HG03060 (cell line): Measurements from ENCODE around the gene HFE.
"Not testable (repeated sequence)": the region's sequence is repeated elsewhere in the genome, so short reads cannot be mapped to it uniquely, and the experiment has no call there.

Experiments used
- ATAC-seq: cut with Tn5 transposase; IDR thresholded peaks from one replicate; pipeline ENCODE4 v1.9.1; 2021; ENCODE audit warnings: low read depth, moderate number of reproducible peaks; ENCODE audit not compliant: unreplicated experiment

HFE gene, protein sequence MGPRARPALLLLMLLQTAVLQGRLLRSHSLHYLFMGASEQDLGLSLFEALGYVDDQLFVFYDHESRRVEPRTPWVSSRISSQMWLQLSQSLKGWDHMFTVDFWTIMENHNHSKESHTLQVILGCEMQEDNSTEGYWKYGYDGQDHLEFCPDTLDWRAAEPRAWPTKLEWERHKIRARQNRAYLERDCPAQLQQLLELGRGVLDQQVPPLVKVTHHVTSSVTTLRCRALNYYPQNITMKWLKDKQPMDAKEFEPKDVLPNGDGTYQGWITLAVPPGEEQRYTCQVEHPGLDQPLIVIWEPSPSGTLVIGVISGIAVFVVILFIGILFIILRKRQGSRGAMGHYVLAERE

DNA sequence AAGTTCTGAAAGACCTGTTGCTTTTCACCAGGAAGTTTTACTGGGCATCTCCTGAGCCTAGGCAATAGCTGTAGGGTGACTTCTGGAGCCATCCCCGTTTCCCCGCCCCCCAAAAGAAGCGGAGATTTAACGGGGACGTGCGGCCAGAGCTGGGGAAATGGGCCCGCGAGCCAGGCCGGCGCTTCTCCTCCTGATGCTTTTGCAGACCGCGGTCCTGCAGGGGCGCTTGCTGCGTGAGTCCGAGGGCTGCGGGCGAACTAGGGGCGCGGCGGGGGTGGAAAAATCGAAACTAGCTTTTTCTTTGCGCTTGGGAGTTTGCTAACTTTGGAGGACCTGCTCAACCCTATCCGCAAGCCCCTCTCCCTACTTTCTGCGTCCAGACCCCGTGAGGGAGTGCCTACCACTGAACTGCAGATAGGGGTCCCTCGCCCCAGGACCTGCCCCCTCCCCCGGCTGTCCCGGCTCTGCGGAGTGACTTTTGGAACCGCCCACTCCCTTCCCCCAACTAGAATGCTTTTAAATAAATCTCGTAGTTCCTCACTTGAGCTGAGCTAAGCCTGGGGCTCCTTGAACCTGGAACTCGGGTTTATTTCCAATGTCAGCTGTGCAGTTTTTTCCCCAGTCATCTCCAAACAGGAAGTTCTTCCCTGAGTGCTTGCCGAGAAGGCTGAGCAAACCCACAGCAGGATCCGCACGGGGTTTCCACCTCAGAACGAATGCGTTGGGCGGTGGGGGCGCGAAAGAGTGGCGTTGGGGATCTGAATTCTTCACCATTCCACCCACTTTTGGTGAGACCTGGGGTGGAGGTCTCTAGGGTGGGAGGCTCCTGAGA lies at the start of gene HFE:
HFE (plus strand) TSS at position 146 of the 832 bp plus-strand sequence; CDS start at position 158, 12 bp downstream.
- no peak for ATAC-seq

DNA sequence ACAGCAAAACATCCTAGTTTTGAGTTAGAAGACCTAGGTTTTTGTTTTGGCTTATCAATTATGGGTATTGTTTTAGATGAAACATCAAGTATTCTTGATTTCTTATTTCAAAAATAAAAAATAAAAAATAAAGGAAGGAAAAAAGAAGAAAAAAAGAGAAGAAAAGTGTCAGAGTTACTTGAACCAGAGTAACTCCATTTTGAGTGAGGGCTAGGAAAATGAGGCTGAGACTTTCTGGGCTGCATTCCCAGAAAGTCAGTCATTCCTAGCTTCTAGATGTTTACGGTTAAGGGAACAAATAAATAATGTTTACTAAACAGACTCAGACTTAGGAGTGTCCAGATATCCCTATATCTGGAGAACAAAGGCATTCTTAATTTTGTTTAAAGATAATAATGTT lies 45.3 kb upstream of the HFE start:
- ATAC-seq = no peak

DNA sequence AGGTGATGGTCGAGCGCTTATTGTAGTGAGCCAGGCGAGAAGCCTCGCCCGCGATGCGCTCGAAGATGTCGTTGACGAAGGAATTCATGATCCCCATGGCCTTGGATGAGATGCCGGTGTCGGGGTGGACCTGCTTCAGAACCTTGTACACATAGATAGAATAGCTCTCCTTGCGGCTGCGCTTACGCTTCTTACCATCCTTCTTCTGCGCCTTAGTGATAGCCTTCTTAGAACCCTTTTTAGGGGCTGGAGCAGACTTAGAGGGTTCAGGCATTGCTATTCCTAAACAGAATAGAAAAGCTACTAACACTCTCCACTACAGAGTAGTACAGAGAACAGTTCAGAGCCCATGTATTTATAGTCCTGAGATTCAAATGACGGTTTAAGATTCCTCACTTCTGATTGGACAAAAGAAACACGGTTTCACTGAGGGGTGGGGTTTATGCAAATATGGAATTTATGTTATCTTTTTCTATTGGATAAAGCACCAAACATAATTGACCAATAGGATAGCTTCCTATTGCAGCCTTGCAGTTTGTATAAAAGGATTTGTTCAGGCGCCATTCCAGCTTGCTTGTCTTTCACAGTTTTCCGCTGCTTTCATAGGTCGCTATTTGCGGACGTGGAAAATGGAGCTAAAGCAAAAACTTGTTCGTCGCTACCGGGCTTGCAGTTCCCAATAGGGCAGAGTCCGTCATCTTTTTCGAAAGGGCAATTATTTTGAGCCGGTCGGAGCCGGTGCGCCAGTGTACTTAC lies 43.7 kb upstream of the HFE start:
- ATAC-seq = peak; percentile 50

DNA sequence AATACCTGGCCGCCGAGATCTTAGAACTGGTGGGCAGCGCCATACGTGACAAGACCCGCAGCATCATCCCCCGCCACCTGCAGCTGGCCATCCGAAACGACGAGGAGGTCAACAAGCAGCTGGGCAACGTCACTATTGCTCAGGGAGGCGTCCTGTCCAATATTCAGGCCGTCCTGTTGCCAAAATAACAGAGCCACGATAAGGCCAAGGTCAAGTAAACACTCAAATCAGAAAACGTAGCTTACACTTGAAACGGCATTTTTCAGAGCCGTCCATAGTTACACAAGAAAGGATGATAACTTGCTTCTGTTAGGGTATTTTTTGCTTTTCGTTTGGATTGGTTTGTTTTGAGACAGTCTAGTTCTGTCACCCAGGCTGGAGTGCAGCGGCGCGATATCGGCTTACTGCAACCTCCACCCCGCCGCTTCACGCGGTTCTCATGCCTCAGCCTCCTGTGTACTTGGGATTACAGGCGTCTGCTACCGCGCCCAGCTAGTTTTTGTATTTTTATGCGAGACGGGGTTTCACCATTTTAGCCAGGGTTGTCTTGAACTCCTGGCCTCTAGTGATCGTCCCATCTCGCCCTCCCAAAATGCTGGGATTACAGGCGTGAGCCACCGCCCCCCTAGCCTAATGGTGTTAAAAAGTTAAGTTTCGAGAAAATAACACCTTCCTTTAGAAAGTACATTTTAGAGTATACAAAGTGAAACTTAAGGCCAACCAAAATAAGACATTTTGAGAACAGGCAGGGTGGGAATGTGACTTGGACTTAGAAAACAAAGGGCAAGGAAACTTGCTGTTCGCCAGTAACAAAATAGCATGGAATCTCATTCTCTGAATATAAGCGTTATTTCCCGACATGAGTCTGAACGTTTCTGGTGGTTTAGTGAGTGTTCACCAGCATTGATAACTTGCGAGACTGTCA lies 42.8 kb upstream of the HFE start:
- peak; percentile 5 for ATAC-seq

DNA sequence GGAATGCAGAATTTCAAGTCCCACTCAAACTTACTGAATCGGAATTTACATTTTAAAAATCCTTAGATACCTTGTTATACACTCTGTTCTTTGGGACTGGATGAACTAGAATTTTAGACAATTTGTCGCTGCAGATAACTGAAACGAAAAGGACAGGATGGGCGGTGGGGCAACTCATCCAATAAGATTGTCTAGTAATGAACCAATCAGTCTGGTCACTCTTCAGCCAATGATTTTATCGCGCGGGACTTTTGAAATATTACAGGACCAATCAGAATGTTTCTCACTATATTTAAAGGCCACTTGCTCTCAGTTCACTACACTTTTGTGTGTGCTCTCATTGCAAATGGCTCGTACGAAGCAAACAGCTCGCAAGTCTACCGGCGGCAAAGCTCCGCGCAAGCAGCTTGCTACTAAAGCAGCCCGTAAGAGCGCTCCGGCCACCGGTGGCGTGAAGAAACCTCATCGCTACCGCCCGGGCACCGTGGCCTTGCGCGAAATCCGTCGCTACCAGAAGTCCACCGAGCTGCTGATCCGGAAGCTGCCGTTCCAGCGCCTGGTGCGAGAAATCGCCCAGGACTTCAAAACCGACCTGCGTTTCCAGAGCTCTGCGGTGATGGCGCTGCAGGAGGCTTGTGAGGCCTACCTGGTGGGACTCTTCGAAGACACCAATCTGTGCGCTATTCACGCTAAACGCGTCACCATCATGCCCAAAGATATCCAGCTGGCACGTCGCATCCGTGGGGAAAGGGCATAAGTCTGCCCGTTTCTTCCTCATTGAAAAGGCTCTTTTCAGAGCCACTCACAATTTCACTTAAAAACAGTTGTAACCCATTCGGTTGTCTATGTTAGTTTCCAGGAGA lies 41.9 kb upstream of the HFE start:
- peak; percentile 51 for ATAC-seq

DNA sequence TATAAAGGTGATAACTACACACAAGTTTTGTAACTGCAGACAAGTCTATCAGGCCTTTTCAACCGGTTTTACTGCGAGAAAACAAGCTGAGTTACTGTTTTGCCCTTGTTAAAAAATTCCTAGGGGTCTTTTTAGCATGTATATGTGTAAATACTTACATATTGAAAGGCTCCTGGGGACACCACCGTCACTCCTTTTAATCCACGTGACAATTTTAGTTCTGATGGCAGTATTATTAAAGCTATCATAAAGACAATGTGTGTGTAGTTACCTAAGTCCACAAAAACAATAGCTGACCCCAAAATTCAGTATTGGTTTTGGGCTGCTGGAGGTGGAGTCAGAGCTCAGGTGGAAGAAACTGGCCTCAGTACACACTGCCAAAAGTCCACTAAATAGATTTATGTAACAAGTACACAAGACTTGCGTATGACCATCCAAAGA lies 41.3 kb upstream of the HFE start:
- no peak for ATAC-seq

DNA sequence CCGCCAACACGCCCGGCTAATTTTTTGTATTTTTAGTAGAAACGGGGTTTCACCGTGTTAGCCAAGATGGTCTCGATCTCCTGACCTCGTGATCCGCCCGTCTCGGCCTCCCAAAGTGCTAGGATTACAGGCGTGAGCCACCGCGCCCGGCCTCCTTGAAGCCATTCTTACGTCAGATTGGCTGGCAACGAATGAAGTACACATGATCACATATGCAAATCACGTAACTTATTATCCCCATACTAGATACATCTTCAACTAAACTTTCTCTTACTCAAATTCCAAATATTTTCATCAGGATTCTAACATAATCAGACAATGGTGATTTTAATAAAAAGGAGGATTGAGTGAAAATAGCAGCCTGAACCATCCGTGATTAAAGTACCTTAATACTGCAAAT lies 39.9 kb upstream of the HFE start:
- ATAC-seq = not testable (repeated sequence)

DNA sequence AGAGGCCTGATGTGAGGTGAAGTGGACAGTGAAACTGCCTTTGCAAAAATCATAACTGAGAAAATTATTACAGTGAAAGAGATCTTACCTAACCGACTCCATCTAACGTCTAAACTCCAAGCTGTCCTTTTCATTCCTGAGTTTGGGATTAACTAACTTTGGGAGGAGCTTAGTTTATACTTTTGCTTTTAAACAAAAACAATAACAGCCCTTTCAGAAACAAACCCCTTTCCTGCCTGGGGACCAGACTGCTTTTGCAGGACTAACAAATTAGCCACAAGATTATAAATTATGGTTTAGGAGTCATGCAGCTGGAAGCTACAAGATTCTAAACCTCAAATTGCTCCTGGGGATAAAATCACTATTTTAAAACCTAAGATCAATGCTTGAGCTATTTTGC lies 38.6 kb upstream of the HFE start:
- no peak for ATAC-seq

DNA sequence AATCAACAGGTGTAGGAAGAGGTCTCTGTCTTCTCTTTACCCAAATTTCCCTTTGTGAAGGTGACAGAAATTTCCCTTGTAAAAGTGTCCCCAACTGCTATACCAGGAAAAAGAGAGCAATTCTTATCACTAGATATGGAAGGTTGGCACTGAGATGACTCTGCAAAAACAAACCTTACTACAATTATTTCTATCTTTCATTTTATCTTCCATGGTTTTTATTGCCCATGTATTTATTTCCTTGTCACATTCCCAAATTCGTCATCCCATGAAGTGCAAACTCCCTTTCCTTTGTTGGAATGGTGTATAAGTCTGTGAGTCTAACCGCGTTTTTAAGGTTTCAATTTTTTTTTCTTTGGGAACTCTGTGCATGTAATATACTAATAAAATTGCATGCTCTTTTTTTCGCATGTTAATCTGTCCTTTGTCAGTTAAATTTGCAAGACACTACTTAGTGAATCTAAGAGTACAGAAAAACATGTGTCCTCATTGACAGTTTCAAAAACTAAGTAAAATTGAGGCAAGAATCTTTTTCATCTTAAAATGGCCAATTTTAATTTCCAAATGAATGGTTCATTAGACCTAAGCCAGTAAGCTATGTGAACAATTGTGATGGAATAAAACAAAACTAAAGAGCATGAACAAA lies 35.4 kb upstream of the HFE start:
- no peak for ATAC-seq

DNA sequence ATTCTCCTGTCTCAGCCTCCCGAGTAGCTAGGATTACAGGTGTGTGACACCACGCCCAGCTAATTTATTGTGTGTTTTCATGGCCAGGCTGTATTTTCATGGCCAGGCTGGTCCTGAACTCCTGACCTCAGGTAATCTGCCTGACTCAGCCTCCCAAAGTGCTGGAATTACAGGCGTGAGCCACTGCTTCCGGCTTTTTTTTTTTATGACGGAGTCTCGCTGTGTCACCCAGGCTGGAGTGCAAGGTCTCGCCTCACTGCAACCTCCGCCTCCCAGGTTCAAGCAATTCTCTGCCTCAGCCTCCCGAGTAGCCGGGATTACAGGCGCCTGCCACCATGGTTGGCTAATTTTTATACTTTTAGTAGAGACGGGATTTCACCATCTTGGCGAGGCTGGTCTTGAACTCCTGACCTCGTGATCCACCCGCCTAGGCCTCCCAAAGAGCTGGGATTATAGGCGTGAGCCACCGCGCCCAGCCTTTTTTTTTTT lies 34.4 kb upstream of the HFE start:
- ATAC-seq = not testable (repeated sequence)

DNA sequence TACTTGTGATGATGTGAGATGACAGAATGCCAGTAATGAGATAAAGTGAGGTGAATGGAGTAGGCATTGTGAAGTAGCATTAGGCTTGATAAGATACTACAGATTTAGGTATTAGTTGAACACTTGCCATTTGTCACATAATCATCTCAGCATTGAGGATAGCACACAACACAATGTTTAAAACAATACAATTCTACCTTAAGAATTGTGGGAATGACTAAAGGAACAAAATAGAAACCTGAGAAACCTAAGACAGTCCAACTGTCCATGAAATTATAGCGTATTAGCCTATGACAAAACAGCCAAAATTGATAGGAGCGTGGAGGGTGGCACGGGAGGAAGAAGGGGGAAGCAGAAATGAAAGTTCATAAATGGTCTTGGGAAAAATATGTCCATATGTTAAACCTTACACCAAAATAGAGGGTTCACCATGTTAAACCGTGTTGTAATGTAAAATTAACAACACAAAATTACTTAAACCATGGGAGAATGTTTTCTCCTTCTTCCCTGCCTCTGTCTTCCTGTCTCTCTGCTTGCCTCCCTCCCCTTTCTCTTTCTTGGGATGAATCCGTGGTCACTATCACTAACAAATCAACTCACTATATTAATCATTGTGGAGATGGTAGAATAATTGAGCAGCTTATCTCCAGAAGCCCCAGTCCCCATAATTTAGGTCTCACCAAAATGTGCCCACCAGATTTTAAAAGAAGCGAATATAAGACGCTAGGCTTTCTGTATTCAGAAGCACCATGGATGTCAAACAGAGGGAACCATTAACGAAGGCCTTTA lies 33.0 kb upstream of the HFE start:
- ATAC-seq = no peak

DNA sequence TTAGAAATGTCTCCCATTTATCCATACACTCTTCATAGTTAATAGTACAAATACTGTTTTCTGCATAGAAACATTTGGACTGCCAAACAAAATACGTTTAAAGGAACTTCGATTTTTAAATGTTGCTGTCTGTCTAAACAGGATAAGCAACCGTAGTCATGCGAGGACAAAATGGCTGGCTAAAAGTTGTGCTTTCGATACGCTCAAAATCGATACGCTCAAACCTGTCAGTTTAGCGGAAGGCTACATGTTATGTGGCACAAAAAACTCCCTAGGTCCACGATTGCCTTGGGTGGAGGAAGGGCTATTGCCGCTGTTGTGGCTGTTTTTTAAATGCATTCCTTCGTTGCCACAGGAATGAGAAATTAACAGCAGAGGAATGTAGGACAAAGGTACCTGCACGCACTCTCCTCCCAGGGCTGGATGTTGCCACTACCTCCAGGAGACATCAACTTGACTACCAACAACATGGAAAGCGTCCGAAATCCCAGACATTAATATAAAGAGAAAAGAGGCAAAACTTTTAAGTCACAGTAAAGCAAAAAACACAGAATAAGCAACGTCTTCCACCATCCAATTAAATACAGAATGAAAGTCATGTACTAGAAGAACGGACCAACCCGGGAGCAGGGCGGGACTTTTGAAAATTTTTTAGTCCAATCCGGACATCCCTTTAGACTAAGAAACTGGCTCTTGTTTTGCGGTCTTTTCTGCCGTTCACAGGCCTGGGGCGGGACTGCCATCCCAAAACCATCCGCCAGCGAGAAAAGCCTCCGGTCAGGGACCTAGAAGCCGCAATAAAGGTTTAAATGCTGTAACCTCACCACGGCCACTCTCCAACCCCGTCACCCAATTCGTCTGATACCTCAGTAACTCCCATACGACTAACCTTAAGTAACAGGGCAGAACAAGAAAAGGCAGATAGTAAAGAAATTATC lies 32.2 kb upstream of the HFE start:
- ATAC-seq = peak; percentile 29

DNA sequence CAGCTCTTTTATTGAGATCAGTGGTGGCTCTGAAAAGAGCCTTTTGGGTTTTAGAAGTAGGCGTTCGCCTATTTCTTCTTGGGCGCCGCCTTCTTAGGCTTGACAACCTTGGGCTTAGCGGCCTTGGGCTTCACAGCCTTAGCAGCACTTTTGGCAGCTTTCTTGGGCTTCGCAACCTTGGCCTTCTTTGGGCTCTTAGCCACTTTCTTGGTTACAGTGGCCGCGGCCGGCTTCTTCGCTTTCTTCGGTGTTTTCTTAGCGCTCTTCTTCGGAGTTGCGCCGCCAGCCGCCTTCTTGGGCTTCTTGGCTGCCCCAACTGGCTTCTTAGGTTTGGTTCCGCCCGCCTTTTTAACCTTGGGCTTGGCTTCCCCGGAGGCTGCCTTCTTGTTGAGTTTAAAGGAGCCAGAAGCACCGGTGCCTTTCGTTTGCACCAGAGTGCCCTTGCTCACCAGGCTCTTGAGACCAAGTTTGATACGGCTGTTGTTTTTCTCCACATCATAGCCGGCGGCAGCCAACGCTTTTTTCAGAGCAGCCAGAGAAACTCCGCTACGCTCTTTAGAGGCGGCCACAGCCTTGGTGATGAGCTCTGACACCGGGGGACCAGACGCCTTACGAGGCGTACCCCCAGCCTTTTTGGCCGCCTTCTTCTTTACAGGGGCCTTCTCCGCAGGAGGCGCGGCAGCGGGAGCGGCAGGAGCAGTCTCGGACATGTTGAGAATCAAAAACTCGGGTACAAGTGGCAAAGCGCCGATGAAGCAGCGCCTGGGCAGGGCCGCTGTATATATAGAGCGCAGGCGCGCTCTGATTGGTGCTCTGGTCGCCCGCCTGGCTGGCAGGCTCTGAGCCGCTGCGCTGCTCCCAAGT lies 31.3 kb upstream of the HFE start:
- peak; percentile 50 for ATAC-seq

DNA sequence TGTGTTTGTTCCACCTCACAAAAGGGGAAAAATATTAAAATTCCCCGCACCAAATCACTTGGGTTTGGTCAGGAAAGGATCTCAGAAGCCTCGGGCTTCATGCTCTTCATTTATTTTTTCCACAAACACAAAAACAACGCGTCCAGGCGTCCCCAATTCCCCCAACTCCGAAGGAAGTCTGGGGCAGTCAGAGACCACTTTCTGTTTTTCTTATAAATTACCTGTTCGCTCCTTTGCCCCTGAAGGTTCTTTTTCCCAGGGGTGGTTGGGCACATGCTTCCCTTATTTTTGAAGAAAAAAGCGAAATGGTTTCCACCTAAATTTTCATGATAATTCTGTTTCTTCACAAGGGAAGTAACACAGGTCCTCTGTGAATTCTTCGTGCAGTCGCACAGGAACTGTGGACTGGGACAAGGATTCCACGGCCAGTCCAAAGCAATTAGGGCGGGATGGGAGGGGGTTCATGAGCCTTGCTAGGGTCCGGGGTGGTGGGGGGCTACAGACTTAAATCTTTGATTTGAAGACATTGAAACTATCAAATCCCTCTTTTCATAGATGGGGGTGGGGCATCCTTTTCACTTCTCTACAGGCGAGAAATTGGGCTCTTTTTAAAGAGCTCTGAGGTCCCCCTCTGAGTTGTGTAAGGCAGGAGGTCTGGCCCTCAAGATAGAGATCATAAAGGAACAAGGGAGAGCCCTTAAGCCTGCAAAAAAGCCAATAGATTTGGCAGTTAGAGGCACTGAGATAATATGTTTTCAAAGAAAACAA lies 30.5 kb upstream of the HFE start:
- no peak for ATAC-seq

DNA sequence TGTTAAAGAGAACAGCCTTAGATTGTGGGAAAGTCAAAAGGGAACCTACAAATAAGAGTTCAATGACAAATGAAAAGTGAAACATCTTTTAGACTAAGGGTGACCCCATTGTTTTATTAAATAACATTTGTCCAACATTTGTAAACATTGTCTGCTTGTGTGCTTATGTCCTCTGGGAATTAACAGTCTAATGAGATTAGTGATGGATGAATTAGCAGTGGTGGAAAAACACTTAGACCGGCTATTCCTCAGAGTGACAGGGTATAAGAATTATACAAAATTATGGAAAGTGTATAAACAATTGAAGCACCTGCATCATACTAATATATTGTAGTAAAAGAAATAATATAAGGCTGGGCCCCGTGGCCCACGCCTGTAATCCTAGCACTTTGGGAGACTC lies 29.3 kb upstream of the HFE start:
- no peak for ATAC-seq
